DOHH2 (cell line): ENCODE data around the gene TAF1A.

Experiments used
- EZH2phosphoT487 ChIP-seq: fragments of 200-600 bp; sonication (generic); IDR thresholded peaks from 2 replicates; pipeline ENCODE4 v1.6.1; 2017; ENCODE audit warnings: borderline replicate concordance, mild to moderate bottlenecking, antibody characterized with exemption, low read length, moderate library complexity, mixed read lengths
- TF ChIP-seq, protein P1 (sequence below): fragments of 200-600 bp; sonication (generic); IDR thresholded peaks from one replicate; pipeline ENCODE4 v1.5.1; 2014; ENCODE audit warnings: antibody characterized with exemption, mild to moderate bottlenecking, low read depth, low read length; ENCODE audit not compliant: poor library complexity, severe bottlenecking

DNA sequence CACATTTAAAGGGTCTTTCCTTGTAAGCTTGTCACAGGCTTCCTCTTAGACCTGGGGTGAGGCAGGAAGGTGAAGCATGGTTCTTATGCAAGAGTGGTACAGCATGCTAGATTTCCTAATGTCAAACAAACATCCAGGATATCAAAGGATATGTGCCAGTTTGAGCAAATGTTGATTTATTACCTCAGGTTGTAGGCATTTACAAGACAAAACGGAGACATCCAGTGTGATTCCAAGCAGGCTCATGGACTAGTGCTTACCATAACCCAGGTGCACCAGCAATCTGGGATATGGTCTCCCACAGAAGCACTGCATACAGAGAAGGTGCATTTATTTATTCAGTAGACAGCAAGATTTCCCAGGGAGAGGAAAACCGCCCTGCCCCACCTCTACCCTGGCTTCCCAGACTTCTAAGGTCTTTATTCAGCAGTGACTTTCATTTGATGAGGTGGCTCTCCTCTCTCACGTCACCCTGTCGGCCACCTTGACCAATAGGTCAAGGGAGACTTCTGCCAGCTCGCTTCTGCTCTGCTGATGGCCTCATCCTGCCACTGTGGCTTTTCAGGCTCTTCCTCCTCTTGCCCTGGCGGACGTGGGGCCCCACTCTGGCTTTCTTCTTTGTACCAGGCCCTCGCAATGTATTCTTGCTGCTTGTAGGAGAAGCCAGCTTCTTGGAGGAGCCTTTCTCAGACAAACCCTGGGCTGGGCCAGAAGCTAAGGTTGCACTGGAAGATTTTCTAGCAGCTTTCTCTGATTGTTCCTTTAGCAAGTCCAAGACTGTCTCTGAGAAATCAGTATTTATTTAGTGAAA, 67.4 kb downstream of the TAF1A start:
- TF ChIP-seq EZH2phosphoT487: no peak
- TF ChIP-seq, protein P1, sequence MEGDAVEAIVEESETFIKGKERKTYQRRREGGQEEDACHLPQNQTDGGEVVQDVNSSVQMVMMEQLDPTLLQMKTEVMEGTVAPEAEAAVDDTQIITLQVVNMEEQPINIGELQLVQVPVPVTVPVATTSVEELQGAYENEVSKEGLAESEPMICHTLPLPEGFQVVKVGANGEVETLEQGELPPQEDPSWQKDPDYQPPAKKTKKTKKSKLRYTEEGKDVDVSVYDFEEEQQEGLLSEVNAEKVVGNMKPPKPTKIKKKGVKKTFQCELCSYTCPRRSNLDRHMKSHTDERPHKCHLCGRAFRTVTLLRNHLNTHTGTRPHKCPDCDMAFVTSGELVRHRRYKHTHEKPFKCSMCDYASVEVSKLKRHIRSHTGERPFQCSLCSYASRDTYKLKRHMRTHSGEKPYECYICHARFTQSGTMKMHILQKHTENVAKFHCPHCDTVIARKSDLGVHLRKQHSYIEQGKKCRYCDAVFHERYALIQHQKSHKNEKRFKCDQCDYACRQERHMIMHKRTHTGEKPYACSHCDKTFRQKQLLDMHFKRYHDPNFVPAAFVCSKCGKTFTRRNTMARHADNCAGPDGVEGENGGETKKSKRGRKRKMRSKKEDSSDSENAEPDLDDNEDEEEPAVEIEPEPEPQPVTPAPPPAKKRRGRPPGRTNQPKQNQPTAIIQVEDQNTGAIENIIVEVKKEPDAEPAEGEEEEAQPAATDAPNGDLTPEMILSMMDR: no peak
